Stimulated activated CD4-positive, alpha-beta T cell treated with anti-CD3 and anti-CD28 coated beads, Interleukin-15, amount 100 ng/mL, for 48 hours (primary cell): ENCODE results near the gene ARID4B.
A peak's percentile ranks its signal among the peaks of the same experiment; 100 is the strongest.
"Not testable (repeated sequence)": the region's sequence is repeated elsewhere in the genome, so short reads cannot be mapped to it uniquely, and the experiment has no call there.

ENCODE experiments used
- DNase-seq, 2 donors: peaks; one replicate each; pipeline ENCODE4 v3.0.0-alpha.2; 2020; ENCODE audit warnings: low read depth in 2 of 2

ARID4B gene

GRCh38 chr1:235329139-235329902 is 1.3 kb upstream of the ARID4B start:
- peak in 1 of 2 donors; percentile 21 for DNase-seq

GRCh38 chr1:235328271-235329138 is 526 bp upstream of the ARID4B start, which contains the start of gene GGPS1:
TSS of gene GGPS1 (plus strand) at chr1:235328570. CDS start at chr1:235335265, 6,695 bp downstream.
- DNase-seq = peak; percentile 96 to 99

- peak; percentile 33 to 47 for DNase-seq
Measured at GRCh38 chr1:235326719-235327558, 1.0 kb downstream of the ARID4B start.

GRCh38 chr1:235325854-235326253 is 2.1 kb downstream of the ARID4B start:
- no peak for DNase-seq

- DNase-seq = no peak
Measured at GRCh38 chr1:235325139-235325538, 2.8 kb downstream of the ARID4B start.

GRCh38 chr1:235324296-235324695 is 3.7 kb downstream of the ARID4B start:
- DNase-seq = no peak

- no peak for DNase-seq
Measured at GRCh38 chr1:235320521-235321179, 7.3 kb downstream of the ARID4B start.

- DNase-seq = no peak
Measured at GRCh38 chr1:235319255-235319654, 8.7 kb downstream of the ARID4B start.

GRCh38 chr1:235317168-235317567 is 10.8 kb downstream of the ARID4B start:
- DNase-seq = no peak

GRCh38 chr1:235315735-235316134 is 12.2 kb downstream of the ARID4B start:
- DNase-seq = no peak

- no peak for DNase-seq
Measured at GRCh38 chr1:235315173-235315572, 12.8 kb downstream of the ARID4B start.

- no peak for DNase-seq
Measured at GRCh38 chr1:235313931-235314678, 13.9 kb downstream of the ARID4B start.

- no peak for DNase-seq
Measured at GRCh38 chr1:235313262-235313661, 14.7 kb downstream of the ARID4B start.

GRCh38 chr1:235309206-235309605 is 18.8 kb downstream of the ARID4B start:
- not testable (repeated sequence) for DNase-seq

- DNase-seq = no peak
Measured at GRCh38 chr1:235307158-235308124, 20.5 kb downstream of the ARID4B start.

- no peak for DNase-seq
Measured at GRCh38 chr1:235304549-235305451, 23.2 kb downstream of the ARID4B start.

- no peak for DNase-seq
Measured at GRCh38 chr1:235302143-235302542, 25.8 kb downstream of the ARID4B start.

- DNase-seq = no peak
Measured at GRCh38 chr1:235299169-235299858, 28.7 kb downstream of the ARID4B start.
